Panc1 (cell line): ENCODE measurements around the gene FFAR2. TPM values are rescaled to one million over a fixed set of nuclear protein-coding genes. Genes with fewer than 3 reads are reported as not detected.

Experiments
- total RNA-seq: library from RNA; stranded (reverse); gene quantifications from one replicate; pipeline ENCODE4 v1.2.1, GENCODE V29; 2021; ENCODE audit not compliant: unreplicated experiment

Gene FFAR2
- total RNA-seq, 1 experiment from 2014 or later = not detected

Other genes with a start within 250 kb of the FFAR2 start
- not detected for gene FAM187B, start 219.5 kb upstream of the FFAR2 start, total RNA-seq
- 64.7 TPM for gene LSR, start 199.3 kb upstream of the FFAR2 start, total RNA-seq
- 121 TPM for gene USF2, start 179.3 kb upstream of the FFAR2 start, total RNA-seq
- gene HAMP, start 165.7 kb upstream of the FFAR2 start, total RNA-seq = 0.31 TPM
- gene MAG, start 156.1 kb upstream of the FFAR2 start, total RNA-seq = not detected
- gene CD22, start 119.1 kb upstream of the FFAR2 start, total RNA-seq = 0.74 TPM
- gene FFAR1, start 100.4 kb upstream of the FFAR2 start, total RNA-seq = not detected
- gene FFAR3, start 89.8 kb upstream of the FFAR2 start, total RNA-seq = not detected
- not detected for gene GPR42, start 77.2 kb upstream of the FFAR2 start, total RNA-seq
- gene KRTDAP, start 42.2 kb downstream of the FFAR2 start, total RNA-seq = not detected
- gene DMKN, start 65.4 kb downstream of the FFAR2 start, total RNA-seq = 5.6 TPM
- 0.39 TPM for gene SBSN, start 80.1 kb downstream of the FFAR2 start, total RNA-seq
- not detected for gene GAPDHS, start 85.2 kb downstream of the FFAR2 start, total RNA-seq
- 157 TPM for gene TMEM147, start 97.4 kb downstream of the FFAR2 start, total RNA-seq
- gene ATP4A, start 115.4 kb downstream of the FFAR2 start, total RNA-seq = not detected
- gene PMIS2, start 137.9 kb downstream of the FFAR2 start, total RNA-seq = not detected
- 23.2 TPM for gene HAUS5, start 164.5 kb downstream of the FFAR2 start, total RNA-seq
- gene RBM42, start 180.8 kb downstream of the FFAR2 start, total RNA-seq = 180 TPM
- 2.8 TPM for gene ETV2, start 193.5 kb downstream of the FFAR2 start, total RNA-seq
- gene COX6B1, start 200.1 kb downstream of the FFAR2 start, total RNA-seq = 835 TPM
- gene UPK1A, start 218.3 kb downstream of the FFAR2 start, total RNA-seq = 0.67 TPM